ENCODE results near the gene TMEM74B.

Gene TMEM74B

DNA sequence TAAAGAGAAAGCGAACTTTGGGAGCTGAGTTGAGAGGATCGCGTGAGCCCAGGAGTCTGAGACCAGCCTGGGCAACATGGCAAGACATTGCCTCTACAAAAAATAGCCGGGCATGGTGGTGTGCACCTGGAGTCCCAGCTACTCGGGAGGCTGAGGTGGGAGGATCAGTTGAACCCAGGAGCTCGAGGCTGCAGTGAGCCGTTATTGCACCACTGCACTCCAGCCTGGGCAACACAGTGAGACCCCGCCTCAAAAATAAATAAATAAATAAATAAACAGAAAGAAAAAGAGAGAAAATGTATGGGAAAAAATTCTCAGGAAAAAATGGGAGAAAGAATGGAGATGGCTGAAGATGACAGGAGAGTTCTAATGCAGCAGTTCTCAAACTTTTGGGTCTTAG is 21.0 kb upstream of the TMEM74B start:
- DNase-seq (ENCODE audit: low spot score): no peak

DNA sequence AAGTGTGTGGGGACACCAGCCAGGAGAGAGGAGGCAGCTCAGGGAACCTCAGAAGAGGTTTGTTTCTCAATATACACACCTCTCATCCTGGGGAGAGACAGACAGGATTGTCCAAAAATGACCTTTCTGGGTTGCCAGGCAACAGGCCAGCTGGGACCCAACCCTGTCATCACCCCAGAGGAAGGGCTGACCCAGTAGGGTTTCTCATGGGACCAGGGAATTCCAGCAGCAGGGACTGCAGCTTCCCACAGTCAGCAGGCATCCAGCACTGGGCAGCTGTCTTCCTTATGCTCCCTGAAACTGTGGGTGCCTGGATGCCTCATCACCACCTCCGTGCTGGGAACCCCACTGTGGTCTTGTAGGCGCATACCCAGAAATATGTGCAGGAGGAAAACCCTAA is 19.8 kb upstream of the TMEM74B start:
- DNase-seq (ENCODE audit: low spot score): no peak

DNA sequence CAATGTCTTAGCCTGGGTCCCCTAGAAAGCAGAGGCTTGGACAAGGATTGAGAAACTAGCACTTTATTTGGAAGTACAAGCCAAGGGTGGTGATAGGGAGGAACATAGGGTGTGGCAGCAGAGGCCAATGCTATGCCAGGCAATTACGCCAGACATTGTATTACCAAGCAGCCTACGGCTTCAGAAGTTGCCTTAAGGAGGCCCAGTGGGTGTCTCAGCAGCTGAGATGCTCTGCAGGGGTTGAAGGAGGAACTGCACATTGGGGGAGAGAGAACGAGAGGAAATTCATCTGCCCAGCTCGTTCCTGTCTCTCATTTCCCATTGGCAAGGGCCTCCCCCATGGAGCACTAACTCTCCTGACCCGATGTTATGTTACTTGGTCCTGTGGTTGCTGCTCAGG is 19.3 kb upstream of the TMEM74B start:
- no peak for DNase-seq (ENCODE audit: low spot score)

DNA sequence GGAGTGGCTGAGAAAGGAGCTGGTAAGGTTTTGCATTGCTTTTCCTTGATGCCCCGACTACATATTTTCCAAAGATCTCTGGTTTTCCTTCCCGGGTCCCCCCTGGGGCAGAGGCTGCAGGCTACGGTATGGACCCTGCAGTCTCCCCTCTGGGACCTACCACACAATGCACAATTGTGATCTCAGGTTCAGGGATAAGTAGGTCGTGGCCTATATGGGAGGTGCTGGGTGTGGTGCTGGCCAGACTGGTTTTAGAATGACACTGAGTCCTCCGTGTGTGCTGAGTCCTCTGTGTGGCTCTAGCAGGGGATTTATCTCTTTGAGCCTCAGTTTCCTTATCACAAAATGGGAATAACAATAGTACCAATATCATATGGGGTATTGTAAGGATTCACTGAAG is 18.8 kb upstream of the TMEM74B start:
- DNase-seq (ENCODE audit: low spot score): no peak

DNA sequence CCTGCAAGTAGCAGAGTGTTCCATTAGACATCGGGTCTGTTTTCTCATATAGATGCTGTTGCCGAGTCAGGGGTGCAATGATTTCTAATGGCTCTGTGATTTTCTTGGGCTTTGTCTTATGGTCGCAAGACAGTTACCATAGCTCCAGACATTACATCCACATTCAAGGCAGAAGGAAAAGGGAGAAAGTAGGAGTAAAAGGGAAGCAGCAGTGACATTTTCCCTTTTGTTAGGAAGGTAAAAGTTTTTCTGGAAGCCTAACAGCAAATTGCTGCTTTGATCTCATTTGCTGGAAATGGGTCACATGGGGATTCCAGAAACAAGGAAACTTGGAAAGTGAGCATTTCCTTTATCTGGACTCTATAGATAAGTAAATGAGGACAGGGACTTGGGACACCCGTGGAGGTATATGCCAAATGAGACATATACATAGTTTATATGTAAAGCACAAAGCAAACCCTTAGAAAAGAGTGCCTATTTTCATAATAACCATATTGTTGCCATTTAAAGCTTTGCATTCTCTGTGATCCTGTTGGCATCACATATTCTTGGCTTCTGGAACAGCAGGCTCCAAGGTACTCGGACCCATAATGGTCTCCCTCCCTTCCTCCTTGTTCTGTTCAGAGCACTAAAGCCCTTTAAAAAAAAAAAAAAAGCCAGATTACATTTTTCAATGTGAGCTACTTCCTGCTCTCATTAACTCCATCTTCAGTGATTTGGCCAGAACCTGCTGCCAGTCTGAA is 18.2 kb upstream of the TMEM74B start, which contains the start of gene C20orf202:
C20orf202 (plus strand) TSS at position 693 of the 743 bp plus-strand sequence. CDS start 132 bp downstream, outside the sequence.
- DNase-seq (ENCODE audit: low spot score): no peak

DNA sequence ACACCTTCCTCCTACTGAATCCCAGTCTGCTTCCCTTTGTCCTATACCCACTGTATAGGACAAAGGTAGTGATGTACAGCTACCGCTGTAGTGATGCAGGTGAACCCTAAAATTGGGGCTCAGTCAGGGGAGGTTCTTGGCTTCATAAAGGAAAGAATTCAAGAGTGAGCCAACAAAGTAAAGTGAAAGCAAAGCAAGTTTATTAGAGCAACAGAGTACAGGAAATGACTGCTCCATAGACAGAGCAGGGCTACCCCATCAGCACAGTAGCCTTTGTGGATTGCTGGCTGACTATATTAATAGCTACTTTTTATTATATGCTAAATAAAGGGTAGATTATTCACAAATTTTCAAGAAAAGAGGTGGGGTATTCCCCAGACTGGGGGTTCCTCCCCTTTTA is 15.2 kb upstream of the TMEM74B start:
- no peak for DNase-seq (ENCODE audit: low spot score)

DNA sequence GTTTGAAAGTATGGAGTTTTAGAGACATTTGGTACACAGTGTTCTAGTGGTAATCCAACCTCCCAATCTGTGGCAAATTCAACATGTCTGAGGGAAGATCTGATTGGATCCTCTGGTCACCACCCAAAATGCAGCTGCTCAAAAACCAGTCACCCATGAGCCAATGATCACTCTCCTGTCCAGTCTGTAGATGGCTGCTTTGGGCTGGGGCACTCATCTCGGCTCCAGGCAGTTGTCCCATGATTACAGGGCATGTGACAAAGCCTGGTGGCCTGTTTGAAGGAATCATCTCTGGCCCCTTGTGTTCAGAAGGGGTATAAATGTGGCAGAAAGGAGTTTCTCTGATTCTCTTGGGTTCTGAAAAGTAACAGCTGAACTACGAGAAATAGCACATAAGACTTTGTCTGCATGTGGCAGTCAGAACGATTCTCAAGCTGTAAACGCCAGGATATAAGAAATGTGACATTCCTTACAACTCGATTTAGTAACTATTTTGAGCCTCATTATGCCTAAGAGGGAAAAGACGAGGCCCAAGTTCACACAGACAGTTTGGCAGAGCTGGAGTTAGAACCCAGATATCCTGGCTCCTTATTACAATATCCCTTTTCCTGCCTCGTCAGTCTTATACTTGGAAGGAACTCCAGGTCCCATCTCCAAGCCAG is 14.6 kb upstream of the TMEM74B start:
- no peak for DNase-seq (ENCODE audit: low spot score)

DNA sequence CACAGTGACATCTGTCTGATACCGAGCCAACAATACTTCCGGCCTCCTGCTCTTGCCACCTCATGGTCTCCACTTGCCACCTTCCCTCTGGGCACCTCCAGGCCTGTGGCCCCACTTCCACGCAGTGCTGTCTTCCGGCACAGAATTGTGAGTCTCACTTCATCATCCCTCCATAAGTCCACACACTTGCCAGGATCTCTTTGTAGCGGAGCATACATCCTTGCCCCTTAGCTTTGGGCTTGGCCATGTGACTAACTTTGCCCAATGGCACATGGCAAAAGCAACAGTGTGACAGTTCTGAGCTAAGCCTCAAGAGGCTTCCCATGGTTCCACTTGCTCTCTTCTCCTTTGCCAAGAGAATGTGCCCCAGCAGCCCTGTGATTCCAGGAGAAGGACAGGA is 14.0 kb upstream of the TMEM74B start:
- no peak for DNase-seq (ENCODE audit: low spot score)

DNA sequence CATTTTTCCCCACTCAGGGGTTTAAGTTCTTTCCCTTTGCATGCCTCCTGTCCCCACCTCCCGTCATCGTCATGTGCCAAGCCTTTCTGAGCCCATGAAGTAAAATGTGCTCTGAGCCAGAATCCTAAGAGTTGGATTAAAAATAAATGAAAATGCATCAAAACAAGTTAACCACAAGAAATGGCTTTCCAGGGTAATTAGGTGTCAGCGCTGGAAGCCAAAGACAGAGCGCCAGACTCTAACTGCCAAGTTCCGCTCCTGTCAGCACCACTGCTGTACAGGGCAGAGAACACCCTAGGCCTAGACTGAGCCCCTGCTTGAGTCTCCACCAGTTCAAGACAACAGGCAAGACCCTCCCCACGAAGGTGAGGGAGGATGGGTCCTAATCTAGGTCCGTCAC is 13.0 kb upstream of the TMEM74B start:
- no peak for DNase-seq (ENCODE audit: low spot score)

DNA sequence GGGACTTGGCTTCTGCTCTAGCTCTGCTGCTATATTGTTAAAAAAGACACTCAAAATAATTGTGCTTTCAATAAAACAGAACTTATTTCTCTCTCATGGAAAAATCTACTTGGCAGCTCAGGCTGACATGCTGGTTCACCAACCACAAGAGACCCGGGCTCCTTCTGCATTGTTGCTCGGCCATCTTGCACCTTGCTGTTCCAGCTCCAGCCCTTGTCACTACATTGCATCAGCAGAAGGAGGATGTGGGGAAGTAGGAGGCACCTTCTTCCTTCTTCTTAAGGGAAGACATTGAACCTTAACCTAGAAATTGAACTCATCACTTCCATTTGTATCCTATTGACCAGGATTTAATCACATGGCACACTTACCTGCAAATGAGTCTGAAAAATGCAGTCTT is 11.9 kb upstream of the TMEM74B start:
- no peak for DNase-seq (ENCODE audit: low spot score)

DNA sequence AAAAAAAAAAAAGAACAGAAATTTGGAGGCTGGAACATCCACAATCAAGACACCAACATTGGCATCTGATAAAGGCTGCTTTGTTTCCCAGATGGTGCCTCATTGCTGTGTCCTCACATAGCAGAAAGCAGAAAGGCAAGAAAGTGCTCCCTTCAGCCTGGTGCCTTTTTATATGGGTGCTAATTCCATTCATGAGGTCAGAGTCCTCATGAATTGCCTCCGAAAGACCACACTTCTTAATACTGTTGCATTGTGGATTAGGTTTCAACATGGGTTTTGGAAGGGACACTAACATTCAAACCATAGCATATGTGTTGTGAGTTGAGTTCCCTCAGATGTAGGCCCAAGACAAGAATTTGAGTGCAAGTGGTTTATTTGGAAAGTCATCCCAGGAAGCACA is 10.4 kb upstream of the TMEM74B start:
- DNase-seq (ENCODE audit: low spot score): no peak

DNA sequence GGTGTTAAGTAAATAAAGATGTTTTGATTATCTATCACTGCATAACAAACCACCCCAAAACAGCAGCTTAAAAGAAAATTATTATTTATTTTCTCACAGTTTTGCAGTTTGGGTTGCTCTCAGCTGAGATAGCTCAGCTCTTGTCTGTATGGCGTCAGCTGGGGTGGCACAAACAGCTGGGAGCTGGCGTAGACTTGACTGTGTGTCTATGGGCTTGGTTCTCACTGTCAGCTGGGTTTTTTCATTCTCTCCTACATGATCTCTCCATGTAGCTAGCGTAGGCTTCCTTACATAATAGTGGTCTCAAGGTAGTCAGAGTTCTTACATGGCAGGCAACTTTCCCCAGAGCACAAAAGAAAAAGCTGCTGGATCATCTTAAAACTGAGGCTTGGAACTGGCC is 6.5 kb upstream of the TMEM74B start:
- DNase-seq (ENCODE audit: low spot score): no peak

DNA sequence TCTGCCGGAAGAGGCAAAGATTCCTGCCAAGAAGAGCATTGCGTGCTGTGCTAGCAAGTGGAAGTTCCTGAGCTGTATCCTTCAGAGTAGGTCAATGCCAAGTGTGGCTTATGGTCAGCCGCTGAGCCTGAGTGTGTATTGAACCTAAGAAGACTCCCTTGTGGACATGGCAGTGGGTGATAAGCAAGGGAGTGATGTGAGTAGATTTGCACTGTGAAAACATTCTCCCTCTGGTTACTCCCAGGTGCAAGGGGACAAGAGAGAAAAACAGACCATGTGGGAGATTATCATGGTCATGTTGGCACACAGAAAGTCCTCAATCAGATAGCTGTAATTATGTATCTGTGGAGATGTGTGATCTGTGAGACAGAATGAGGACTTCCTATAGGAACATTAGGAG is 6.1 kb upstream of the TMEM74B start:
- no peak for DNase-seq (ENCODE audit: low spot score)

DNA sequence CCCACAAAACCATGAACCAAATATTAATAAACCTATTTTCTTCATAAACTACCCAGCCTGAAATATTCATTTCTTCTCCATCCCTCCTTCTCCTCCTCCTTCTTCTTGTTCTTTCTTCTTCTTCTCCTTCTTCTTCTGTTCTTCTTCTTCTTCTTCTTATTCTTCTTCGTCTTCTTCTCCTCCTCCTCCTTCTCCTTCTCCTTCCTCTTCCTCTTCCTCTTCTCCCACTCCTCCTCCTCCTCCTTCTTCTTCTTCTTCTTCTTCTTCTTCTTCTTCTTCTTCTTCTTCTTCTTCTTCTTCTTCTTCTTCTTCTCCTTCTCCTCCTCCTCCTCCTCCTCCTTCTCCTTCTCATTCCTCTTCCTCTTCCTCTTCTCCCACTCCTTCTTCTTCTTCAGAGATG is 5.0 kb upstream of the TMEM74B start:
- no peak for DNase-seq (ENCODE audit: low spot score)

DNA sequence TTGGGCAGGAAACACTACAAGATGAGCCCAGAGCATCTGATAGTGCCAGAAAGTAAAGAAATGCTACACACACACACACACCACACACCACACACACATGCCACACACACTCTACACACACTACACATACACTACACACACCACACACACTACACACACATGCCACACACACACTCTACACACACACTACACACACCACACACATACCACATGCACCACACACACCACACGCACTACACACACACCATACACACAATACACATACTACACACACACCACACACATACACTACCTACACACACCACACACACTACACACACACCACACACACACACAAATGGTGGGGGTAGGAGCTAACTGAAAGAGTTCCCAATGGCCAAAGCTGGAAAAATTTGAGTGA is 3.6 kb upstream of the TMEM74B start:
- no peak for DNase-seq (ENCODE audit: low spot score)

DNA sequence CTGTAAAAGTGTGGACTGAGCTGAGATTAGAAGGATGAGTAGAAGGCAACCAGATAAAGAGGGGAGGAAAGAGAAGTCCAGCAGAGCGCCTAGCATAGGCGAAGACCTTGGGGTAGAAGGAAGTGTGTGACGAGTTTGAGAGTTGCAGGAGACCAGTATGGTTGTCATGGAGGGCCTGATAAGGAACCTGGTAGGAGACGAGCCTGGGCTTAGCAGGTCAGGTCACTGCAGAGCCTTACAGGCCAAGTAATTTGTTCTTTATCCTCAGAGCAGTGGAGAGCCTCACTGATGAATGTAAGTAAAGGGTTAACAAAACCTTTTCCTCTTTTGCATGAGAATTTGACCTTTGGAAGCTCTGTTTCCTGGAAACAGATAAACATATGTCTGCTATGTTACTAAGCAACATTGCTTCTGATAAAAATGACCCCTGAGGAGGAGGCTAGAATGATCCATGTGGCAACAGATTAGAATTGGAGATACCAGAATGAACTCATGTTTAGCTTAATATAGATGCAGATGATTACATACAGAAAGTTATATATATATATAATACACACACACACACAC is 2.9 kb upstream of the TMEM74B start:
- no peak for DNase-seq (ENCODE audit: low spot score)

DNA sequence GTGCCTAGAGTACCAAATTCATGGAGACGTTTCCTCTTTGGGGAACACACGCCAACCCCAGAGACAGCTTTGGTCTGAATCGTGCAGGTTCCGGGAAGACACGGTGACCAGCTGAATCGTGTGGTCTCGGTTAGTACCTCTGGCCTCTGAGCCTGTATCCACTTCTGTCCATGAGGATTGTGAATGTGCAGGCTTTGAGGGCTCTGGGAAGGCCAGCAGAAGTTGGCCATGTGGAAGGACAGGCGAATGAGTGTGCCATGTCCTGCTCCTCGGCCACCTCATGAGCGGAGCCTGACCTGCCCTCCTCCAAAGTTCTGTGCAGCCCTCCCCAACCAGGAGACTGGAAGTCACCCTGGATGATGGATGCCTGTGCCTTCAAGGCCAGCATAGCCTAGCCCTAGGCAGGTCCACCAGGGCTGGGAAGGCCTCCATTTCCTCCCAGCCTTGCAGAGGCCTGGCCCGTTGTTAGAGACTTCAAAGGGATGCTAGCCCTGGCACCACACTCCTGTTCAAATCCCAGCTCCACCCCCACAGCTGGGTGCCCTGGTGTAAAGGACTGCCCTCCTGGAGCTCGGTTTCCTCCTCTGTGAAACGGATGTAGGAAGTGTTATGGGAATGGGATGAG is 1.7 kb upstream of the TMEM74B start:
- no peak for DNase-seq (ENCODE audit: low spot score)

DNA sequence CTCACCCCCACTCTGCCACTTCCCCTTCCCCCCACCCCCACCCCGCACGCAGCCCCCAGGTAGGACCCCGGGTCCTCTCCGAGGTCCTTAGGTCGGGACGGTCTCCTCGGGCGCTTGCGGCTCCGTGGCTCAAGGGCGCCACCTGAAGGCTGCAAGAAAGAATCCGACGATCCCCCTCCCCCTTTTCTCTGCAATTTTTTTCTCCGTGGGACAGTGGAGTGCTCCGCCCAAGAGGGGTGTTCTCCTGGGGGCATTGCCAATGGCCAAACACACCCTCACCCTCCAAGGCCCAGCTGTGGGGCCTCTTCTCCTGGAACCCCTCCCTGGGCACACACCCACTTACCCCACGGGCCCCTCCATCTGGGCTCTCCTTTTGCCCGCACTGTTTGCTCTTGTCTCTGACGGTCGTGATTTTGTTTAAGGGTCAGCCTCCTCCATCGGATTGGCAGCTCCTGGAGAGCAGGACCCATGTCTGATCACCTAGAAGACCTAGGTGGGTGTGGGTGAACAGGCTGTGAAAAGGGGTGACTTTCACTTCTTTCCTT is 1.1 kb upstream of the TMEM74B start:
- no peak for DNase-seq (ENCODE audit: low spot score)

DNA sequence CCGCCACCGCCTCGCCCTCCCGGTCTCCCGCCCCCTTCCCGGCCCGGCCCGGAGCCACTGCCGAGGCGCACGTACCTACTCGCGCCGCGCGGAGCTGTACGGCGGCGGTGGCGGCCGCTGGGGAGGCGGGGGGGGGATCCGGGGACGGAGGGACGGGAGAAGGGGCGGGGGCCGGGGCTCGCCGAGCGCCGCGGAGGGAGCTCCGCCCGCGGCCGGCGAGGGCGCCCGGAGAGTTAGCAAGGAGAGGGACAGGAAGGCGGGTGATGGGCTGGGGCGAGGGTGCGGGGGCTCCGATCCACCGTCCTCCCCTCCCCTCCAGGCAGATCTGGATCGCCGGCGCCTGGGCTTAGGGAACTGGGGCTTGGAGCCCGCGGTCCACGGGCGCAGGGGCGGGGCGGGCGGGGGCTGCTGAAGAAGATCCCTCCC is 548 bp upstream of the TMEM74B start:
- DNase-seq (ENCODE audit: low spot score): no peak

DNA sequence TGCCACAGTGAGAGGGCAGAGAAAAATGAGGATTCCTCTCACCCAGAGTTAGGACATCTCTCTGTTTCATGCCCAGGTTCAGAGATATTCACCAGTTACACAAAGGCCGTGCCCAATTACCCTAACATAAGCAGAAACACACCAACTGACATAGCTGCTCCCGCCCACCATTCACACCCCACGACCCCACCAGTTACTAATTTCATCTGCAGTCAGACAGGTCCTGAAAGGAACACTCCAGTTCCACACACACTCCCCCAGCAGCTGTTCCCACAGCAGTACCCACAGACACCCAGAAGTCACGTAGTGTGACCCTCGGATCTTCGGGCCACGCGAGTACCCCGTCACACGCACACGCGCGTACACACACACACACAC is 532 bp downstream of the TMEM74B start:
- DNase-seq (ENCODE audit: low spot score): no peak

DNA sequence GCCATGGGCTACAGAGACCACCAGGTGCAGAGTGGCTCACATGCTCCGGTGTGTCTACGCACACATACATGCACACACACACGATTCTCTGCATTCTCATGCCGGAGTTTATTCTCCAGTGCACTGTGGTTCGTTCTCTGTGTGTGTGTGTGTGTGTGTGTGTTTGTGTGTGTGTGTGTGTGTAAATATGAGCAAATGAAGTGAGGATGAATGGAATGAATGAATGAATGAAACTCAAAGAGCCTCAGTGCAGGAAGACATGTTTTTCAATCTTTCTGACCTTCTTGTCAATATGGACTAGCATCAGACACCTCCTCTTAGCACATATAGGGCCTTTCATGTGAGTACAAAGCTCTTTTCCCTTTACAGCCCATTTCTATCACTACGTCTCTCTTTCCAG is 1.6 kb downstream of the TMEM74B start:
- no peak for DNase-seq (ENCODE audit: low spot score)

DNA sequence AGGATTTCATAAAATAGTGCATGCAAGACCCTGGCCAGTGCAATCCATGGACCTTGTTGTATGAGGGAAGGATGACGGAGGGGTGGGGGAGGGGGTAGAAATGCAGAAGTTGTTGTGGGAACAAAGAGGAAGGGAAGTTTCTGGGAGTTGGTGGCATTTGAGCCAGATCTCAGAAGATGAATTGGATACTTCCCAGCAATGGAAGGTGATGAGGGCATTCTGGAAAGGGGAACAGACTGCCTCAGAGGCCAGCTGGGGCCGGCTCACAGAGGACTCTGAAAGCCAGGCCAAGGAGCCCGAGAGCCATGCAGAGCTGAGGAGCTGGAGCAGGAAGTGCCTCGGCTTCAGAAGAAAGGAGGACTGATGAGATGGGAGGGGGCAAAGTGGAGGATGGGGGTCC is 2.7 kb downstream of the TMEM74B start:
- no peak for DNase-seq (ENCODE audit: low spot score)

DNA sequence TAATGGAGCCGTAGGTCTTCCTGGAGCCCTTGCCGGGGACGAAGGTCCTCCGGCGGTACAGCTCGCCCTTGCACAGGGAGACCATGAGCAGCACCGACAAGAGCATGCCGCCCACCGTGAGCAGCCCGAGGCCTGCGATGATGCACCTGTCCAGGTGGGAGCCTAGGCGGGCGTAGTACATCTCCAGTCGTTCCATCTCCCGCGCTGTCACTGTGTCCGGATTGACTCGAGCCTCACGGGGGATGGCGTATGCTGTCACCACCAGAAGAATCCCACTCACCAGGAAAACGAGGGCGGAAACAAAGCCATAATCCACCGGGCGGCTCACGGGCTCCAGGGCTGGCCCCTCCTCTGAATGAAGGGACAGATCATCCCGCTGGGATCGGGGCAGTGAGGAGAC is 3.8 kb downstream of the TMEM74B start:
- DNase-seq (ENCODE audit: low spot score): no peak
